Esophagus squamous epithelium (tissue), 4 donors: ENCODE data around the gene DCAF5.

Source experiments
- CTCF ChIP-seq, 6 experiments: fragments of 450-650 bp in 4 of 6; fragments of 200-600 bp in 2 of 6; sonication (generic) in 2 of 6; IDR thresholded peaks; one replicate each; pipeline ENCODE4 v1.5.1; 2016 to 2019; ENCODE audit warnings: antibody characterized with exemption in 6 of 6, mild to moderate bottlenecking in 4 of 6, moderate library complexity in 4 of 6
- POLR2A ChIP-seq, 4 donors: fragments of 450-650 bp; IDR thresholded peaks; one replicate each; pipeline ENCODE4 v1.6.1; 2017; ENCODE audit warnings: antibody characterized with exemption in 4 of 4, mild to moderate bottlenecking in 4 of 4, moderate library complexity in 3 of 4

DNA sequence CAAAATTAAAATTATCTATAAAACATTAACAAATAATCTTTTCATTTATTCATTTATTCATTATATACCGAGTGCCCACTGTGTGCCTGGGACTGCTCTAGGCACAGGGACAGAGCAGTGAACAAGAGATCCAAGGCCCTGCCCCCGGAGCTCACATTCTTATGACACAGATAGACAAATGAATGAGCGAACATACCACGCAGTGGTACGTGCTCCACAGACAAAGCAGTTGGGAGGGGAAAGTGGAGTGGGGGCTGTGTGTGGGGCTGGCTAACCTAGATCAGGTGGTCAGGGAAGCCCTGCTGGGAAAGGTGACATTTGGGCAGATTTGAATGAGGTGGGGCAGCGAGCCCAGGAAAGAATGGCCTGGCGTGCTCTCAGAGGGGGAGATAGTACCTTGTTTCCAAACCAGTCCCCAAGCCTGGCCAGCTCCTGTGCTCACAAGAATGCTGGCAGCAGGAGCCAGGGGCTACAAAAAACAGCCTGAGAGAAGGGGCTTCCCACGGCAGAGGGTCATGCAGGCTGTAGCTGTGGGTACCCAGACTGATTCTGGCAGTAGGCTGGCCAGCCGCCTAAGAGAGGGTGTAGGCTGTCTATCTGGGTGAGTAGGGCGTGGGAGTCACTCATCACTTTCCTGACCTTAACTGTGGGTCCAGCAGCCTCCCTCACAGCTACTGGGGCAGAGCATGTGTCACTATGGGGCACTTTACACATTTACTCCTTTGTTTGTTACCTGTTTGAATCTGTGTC, 116.0 kb downstream of the DCAF5 start:
- TF ChIP-seq POLR2A (IDR thresholded peaks at IDR 0.05) (no peak), CTCF (IDR thresholded peaks at IDR 0.05) (no peak)
